Left lung (tissue), 10 donors: ENCODE data around the gene FERD3L. TPM values are rescaled to one million over a fixed set of nuclear protein-coding genes. Genes with fewer than 3 reads are reported as not detected.
A peak's percentile ranks its signal among the peaks of the same experiment; 100 is the strongest.

Experiments used
- ATAC-seq: fragments of 200-7000 bp; cut with Tn5 transposase; one replicate; pipeline ENCODE4 v1.9.1; 2020; ENCODE audit warnings: moderate library complexity
- DNase-seq, 4 donors: peaks; one replicate each; pipeline ENCODE4 v3.0.0-alpha.2; 2013 to 2020
- H3K27ac ChIP-seq, 2 donors: fragments of 200-600 bp; sonication (generic) in 1 of 2; one replicate each; pipeline versions ENCODE4 v1.5.0 to v1.8.0; 2020 to 2021
- H3K27me3 ChIP-seq, 2 donors: fragments of 200-600 bp; sonication (generic) in 1 of 2; one replicate each; pipeline versions ENCODE4 v1.5.0 to v1.8.0; 2020 to 2021
- H3K36me3 ChIP-seq, 2 donors: fragments of 200-600 bp; sonication (generic) in 1 of 2; one replicate each; pipeline versions ENCODE4 v1.5.0 to v1.8.0; 2020 to 2021
- H3K4me1 ChIP-seq, 2 donors: fragments of 200-600 bp; one replicate each; pipeline ENCODE4 v1.8.0; 2021
- H3K4me3 ChIP-seq, 2 donors: fragments of 200-600 bp; sonication (generic) in 1 of 2; one replicate each; pipeline versions ENCODE4 v1.5.0 to v1.8.0; 2020 to 2021; ENCODE audit warnings: mild to moderate bottlenecking in 1 of 2
- H3K9me3 ChIP-seq, 2 donors: fragments of 200-600 bp; sonication (generic) in 1 of 2; one replicate each; pipeline versions ENCODE4 v1.5.0 to v1.8.0; 2020 to 2021
- intact Hi-C, 2 donors: fragments of 100-400 bp; cut with DNase I; formaldehyde crosslinking; loops; one replicate each; pipeline versions ENCODE4 v1.11.2 to v1.14.2; 2022
- polyA plus RNA-seq, 6 donors: library from polyadenylated mRNA; unstranded; fragments of 120-200 nt; gene quantifications; one replicate each; pipeline ENCODE4 v1.2.1, GENCODE V29; 2013; ENCODE audit not compliant: insufficient read length in 6 of 6
- total RNA-seq, 2 donors: library from RNA; stranded (reverse); fragmentation: NEBNext Ultra II Directional; extraction: Animal tissue kit (Norgen Biotek cat#: 25700); gene quantifications; one replicate each; pipeline ENCODE4 v1.2.1, GENCODE V29; 2021
- TF ChIP-seq, protein P1 (sequence below), 2 donors: fragments of 200-600 bp; sonication (generic) in 1 of 2; IDR thresholded peaks; one replicate each; pipeline versions ENCODE4 v1.5.0 to v1.8.0; 2021; ENCODE audit warnings: antibody characterized with exemption in 2 of 2
- donor health status: DM: no; HTN: yes; CAD: no.
- donor health status: DM: no; HTN: no; CAD: no.

FERD3L gene
- total and polyA plus RNA-seq, 8 donors: not detected

DNA sequence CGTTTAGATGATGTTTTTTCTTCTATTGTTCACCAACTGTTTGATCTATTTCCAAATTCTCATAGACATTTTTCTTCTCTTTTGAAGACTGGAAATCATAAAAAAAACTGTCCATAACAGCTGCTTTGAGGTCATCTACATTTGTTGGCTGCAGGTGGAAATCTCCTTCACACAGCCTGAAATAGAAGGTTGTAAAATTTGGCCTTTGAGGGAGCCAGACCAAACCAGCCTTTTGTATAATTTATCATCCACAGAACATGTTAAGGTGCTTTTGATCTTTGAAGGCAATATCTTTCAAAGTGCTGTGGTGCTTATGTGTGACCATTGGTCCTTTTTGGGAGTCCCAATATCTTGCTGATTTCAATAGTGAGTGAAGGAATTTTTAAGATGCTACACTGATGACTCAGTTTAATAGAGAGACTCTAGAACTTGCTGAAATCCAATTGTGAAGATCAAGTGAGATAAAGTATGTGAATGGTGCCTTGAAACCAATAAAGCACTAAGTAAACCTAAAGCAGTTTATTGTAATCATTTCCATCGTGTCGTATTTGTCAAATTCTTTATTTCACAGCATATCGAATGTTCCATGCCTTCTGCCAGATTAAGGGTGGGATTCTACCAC is 5.4 kb downstream of the FERD3L start:
- DNase-seq (no peak), ATAC-seq (no peak)
- TF ChIP-seq, protein P1, sequence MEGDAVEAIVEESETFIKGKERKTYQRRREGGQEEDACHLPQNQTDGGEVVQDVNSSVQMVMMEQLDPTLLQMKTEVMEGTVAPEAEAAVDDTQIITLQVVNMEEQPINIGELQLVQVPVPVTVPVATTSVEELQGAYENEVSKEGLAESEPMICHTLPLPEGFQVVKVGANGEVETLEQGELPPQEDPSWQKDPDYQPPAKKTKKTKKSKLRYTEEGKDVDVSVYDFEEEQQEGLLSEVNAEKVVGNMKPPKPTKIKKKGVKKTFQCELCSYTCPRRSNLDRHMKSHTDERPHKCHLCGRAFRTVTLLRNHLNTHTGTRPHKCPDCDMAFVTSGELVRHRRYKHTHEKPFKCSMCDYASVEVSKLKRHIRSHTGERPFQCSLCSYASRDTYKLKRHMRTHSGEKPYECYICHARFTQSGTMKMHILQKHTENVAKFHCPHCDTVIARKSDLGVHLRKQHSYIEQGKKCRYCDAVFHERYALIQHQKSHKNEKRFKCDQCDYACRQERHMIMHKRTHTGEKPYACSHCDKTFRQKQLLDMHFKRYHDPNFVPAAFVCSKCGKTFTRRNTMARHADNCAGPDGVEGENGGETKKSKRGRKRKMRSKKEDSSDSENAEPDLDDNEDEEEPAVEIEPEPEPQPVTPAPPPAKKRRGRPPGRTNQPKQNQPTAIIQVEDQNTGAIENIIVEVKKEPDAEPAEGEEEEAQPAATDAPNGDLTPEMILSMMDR (IDR thresholded peaks at IDR 0.05): no peak
- no peak overlapping the region for H3K4me3 ChIP-seq
- no peak overlapping the region for H3K27ac ChIP-seq
- H3K27me3 ChIP-seq: peaks cover 32 to 39% of the 10 kb centered on the region in 2 donors
- intact Hi-C loops: no loop called here
- no peaks in the 10 kb centered on the region for H3K4me1 ChIP-seq
- H3K36me3 ChIP-seq: no peaks in the 10 kb centered on the region
- H3K9me3 ChIP-seq: no peaks in the 10 kb centered on the region

DNA sequence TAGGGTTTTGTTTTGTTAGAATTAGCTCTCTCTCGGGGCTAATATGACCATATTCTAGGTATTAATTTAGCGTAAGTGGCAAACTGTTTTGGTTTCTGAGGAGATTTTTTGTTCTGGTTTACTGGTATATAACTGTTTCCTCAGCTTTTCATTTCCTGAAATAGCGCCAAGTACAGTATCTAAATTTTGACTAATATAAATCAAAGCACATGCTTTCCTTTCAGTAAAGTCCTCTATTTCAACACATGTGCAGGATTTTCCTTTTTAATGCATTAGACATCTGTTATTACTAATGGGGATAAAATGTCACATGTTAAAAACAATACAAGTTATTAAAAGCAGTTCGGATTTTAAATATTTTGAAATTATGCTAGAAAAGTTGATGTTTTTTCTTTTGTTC is 11.3 kb downstream of the FERD3L start:
- DNase-seq (no peak), ATAC-seq (no peak)
- Histone ChIP-seq H3K9me3 (no peaks in the 10 kb centered on the region), H3K4me3 (no peak overlapping the region), H3K27ac (no peak overlapping the region), H3K4me1 (no peaks in the 10 kb centered on the region), H3K27me3 (peaks cover 0 to 8% of the 10 kb centered on the region in 2 donors), H3K36me3 (no peaks in the 10 kb centered on the region)
- TF ChIP-seq, protein P1 (IDR thresholded peaks at IDR 0.05): no peak
- intact Hi-C loops: no loop called here

DNA sequence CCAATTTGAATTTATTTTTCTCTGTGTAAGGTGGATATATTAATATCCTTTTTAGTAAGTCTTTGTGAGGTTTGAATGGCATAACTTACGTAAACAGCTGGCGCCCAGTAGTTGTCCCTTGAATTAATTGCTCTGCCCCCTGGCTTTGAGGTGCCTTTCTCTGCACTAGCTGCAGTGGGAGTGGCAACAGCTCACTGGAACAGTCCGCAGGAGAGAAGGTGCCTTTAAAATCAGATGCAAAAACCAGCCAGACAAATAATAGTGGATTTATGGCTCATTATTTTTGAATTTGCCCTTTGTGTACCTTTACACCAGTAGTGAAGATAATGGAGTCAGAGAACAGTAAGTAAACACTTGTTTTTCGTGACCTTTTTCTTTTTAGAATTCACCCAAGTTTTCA is 11.8 kb downstream of the FERD3L start:
- H3K27ac ChIP-seq: no peak overlapping the region
- peaks cover 0 to 8% of the 10 kb centered on the region in 2 donors for H3K27me3 ChIP-seq
- intact Hi-C loops: no loop called here
- H3K36me3 ChIP-seq: no peaks in the 10 kb centered on the region
- H3K4me1 ChIP-seq: no peaks in the 10 kb centered on the region
- ATAC-seq (no peak), DNase-seq (no peak)
- H3K4me3 ChIP-seq: no peak overlapping the region
- TF ChIP-seq, protein P1 (IDR thresholded peaks at IDR 0.05): no peak
- H3K9me3 ChIP-seq: no peaks in the 10 kb centered on the region

- H3K27ac ChIP-seq: no peak overlapping the region
- H3K4me3 ChIP-seq: no peak overlapping the region
- H3K27me3 ChIP-seq: peaks cover 0 to 16% of the 10 kb centered on the region in 2 donors
- no peaks in the 10 kb centered on the region for H3K4me1 ChIP-seq
- H3K36me3 ChIP-seq: no peaks in the 10 kb centered on the region
- TF ChIP-seq, protein P1 (IDR thresholded peaks at IDR 0.05): no peak
- no peaks in the 10 kb centered on the region for H3K9me3 ChIP-seq
- DNase-seq: no peak
- ATAC-seq: no peak
- intact Hi-C loops: no loop called here
Observed at GRCh38 chr7:19128856-19129255, 16.4 kb downstream of the FERD3L start.

GRCh38 chr7:19121977-19122588 is 23.1 kb downstream of the FERD3L start:
- Histone ChIP-seq H3K9me3 (no peaks in the 10 kb centered on the region), H3K27ac (no peak overlapping the region), H3K36me3 (no peaks in the 10 kb centered on the region), H3K27me3 (peaks cover 53 to 75% of the 10 kb centered on the region in 2 donors), H3K4me3 (no peak overlapping the region), H3K4me1 (peaks cover 0 to 11% of the 10 kb centered on the region in 2 donors)
- peak in 1 of 4 donors; percentile 28 for DNase-seq
- TF ChIP-seq, protein P1 (IDR thresholded peaks at IDR 0.05): no peak
- ATAC-seq: no peak
- intact Hi-C loops: no loop called here
